Measurements from ENCODE around the gene PLGRKT. TPM values are rescaled to one million over a fixed set of nuclear protein-coding genes. Genes with fewer than 3 reads are reported as not detected.

Gene PLGRKT
- total RNA-seq = 10 to 100 TPM in 3 of 4 donors, 1 to 10 TPM in 1; 8.3 to 43.6 (median 33.2) TPM

- peak within 1 kb of the TSS; percentile 61 to 81 (median 70) for H3K4me3 ChIP-seq
- no peaks in the 10 kb centered on the region for H3K9me3 ChIP-seq
- H3K4me1 ChIP-seq = peaks cover 0 to 12% (median 0%) of the 10 kb centered on the region in 4 donors
- peak within 1 kb of the TSS; percentile 92 to 96 (median 93) for H3K27ac ChIP-seq
- peaks cover 0 to 8% (median 0%) of the 10 kb centered on the region in 3 donors for H3K36me3 ChIP-seq
- DNase-seq = peak; percentile 96 to 98 (median 96)
- TF ChIP-seq CTCF (IDR thresholded peaks at IDR 0.05) (peak in 2 of 6 experiments; percentile 33 to 43), POLR2A (IDR thresholded peaks at IDR 0.05) (peak; percentile 97 to 98)
- H3K27me3 ChIP-seq = no peaks in the 10 kb centered on the region
These were observed at the start of gene PLGRKT for GRCh38 chr9:5437254-5438216. TSS of gene PLGRKT (minus strand) at chr9:5437925. CDS start at chr9:5431977, 5,948 bp downstream.

- TF ChIP-seq CTCF (IDR thresholded peaks at IDR 0.05) = no peak
- TF ChIP-seq POLR2A (IDR thresholded peaks at IDR 0.05) = no peak
- H3K4me1 ChIP-seq = no peaks in the 10 kb centered on the region
- DNase-seq = no peak
- H3K36me3 ChIP-seq = no peaks in the 10 kb centered on the region
- H3K27me3 ChIP-seq = no peaks in the 10 kb centered on the region
- no peaks in the 10 kb centered on the region for H3K9me3 ChIP-seq
- H3K27ac ChIP-seq = no peak overlapping the region
- H3K4me3 ChIP-seq = no peak overlapping the region
These were observed 49.3 kb upstream of the PLGRKT start for GRCh38 chr9:5486988-5487387.

GRCh38 chr9:5485378-5486085 lies 47.8 kb upstream of the PLGRKT start:
- Histone ChIP-seq H3K27me3 (no peaks in the 10 kb centered on the region), H3K9me3 (no peaks in the 10 kb centered on the region)
- no peak for TF ChIP-seq POLR2A (IDR thresholded peaks at IDR 0.05)
- no peak for TF ChIP-seq CTCF (IDR thresholded peaks at IDR 0.05)

GRCh38 chr9:5483306-5483705 lies 45.6 kb upstream of the PLGRKT start:
- Histone ChIP-seq H3K4me3 (no peak overlapping the region), H3K27me3 (no peaks in the 10 kb centered on the region), H3K4me1 (no peaks in the 10 kb centered on the region), H3K9me3 (no peaks in the 10 kb centered on the region), H3K27ac (no peak overlapping the region), H3K36me3 (no peaks in the 10 kb centered on the region)
- no peak for DNase-seq
- TF ChIP-seq POLR2A (IDR thresholded peaks at IDR 0.05) = no peak
- no peak for TF ChIP-seq CTCF (IDR thresholded peaks at IDR 0.05)

More at GRCh38 chr9:5485378-5486085, 47.8 kb upstream of the PLGRKT start:
- Histone ChIP-seq H3K4me3 (no peak overlapping the region), H3K36me3 (no peaks in the 10 kb centered on the region), H3K27ac (no peak overlapping the region), H3K4me1 (no peaks in the 10 kb centered on the region)
- no peak for DNase-seq

- DNase-seq = no peak
- TF ChIP-seq CTCF (IDR thresholded peaks at IDR 0.05) (no peak), POLR2A (IDR thresholded peaks at IDR 0.05) (no peak)
- Histone ChIP-seq H3K4me1 (no peaks in the 10 kb centered on the region), H3K4me3 (no peak overlapping the region), H3K36me3 (no peaks in the 10 kb centered on the region), H3K27me3 (no peaks in the 10 kb centered on the region), H3K27ac (no peak overlapping the region), H3K9me3 (no peaks in the 10 kb centered on the region)
These were observed 44.5 kb upstream of the PLGRKT start for GRCh38 chr9:5482194-5482593.
